GM12892 (cell line): Measurements from ENCODE around the gene DAB1.

Source experiments
- POLR2A ChIP-seq: IDR thresholded peaks from 2 replicates; pipeline ENCODE4 v1.6.1; 2011; ENCODE audit warnings: low read depth, low read length, control low read depth
- POLR2AphosphoS5 ChIP-seq: IDR thresholded peaks from 2 replicates; pipeline ENCODE4 v1.6.1; 2011; ENCODE audit warnings: low read depth, low read length, control low read depth

- no peak for TF ChIP-seq POLR2AphosphoS5
- no peak for TF ChIP-seq POLR2A
Observed at GRCh38 chr1:57307392-57308170, 116.3 kb downstream of the DAB1 start.
